ENCODE measurements around the gene EIF4ENIF1.
"Not testable (repeated sequence)": the region's sequence is repeated elsewhere in the genome, so short reads cannot be mapped to it uniquely, and the experiment has no call there.

Gene EIF4ENIF1

DNA sequence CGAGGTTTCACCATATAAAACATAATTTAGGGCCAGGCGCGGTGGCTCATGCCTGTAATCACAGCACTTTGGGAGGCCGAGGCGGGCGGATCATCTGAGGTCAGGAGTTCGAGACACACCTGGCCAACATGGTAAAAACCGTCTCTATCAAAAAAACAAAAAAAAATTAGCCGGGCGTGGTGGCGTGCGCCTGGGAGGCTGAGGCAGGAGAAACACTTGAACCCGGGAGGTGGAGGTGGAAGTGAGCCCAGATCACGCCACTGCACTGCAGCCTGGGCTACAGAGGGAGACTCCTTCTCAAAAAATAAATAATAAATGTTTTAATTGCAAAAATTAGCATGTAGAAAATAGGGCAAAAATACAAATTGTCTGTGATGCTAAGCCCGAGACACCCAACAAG, 5.7 kb upstream of the EIF4ENIF1 start:
- DNase-seq (ENCODE audit: low read depth in 2 of 2) = no peak

DNA sequence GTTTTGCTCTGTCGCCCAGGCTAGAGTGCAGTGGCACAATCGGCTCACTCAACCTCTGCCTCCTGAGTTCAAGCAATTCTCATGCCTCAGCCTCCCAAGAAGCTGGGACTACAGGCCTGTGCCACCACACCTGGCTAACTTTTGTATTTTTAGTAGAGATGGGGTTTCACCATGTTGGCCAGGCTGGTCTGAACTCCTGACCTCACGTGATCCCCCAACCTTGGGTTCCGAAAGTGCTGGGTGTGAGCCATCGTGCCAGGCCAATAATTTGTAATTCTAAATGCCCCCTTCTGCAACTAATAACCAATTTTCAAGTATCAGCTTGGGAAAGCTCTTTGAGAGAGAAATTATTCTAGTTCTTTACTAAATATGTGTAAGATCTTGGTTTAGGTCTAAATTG, 3.7 kb upstream of the EIF4ENIF1 start:
- not testable (repeated sequence) for DNase-seq (ENCODE audit: low read depth in 2 of 2)

DNA sequence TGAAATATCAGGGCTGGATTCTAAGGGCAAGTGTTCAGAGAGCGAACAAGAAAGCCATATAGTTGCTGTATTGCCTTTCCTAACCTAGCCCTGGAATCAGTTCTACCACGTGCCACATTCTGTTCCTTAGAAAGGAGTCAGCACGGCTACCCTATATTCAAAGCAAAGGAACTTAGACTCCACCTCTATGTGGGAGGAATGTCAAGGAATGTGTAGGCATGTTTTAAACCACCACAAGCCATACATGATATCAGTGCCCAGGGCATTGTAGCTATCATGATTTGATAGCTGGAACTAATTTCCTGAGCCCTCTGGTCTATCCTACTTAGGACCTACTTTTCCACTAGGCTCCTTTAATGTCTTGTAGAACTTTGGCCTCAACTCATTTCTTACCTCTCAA, 2.5 kb upstream of the EIF4ENIF1 start:
- no peak for DNase-seq (ENCODE audit: low read depth in 2 of 2)

DNA sequence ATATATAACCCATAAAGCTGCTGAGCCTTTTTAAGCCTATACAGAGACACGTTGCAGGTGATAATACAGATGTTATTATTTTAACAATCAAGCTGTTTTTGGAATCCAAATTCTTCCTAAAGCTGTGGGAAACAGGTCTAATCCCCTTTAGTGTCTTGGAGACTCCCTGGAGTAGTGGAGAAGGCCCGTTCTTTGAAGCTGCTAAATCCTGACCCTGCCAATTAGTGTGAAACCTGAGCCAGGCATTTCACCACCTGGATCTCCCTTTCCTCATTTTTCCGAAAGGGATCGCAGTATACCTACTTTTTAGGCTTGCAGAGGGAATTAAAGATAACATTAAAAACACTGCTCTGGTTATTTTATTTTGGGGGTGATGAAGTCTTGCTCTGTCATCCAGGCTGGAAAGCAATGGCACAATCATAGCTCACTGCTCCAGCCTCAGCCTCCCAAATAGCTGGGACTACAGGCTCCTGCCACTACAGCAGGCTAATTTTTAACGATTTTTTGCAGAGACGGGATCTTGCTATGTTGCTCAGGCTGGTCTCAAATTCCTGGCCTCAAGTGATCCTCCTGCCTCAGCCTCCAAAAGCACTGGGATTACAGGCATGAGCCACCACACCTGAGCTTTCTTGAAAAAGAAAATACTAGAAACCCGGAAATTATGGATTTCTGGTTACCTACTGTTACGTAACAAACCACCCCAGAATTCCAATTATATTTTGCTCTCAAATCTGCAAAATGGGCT, 1.7 kb upstream of the EIF4ENIF1 start:
- no peak for DNase-seq (ENCODE audit: low read depth in 2 of 2)

DNA sequence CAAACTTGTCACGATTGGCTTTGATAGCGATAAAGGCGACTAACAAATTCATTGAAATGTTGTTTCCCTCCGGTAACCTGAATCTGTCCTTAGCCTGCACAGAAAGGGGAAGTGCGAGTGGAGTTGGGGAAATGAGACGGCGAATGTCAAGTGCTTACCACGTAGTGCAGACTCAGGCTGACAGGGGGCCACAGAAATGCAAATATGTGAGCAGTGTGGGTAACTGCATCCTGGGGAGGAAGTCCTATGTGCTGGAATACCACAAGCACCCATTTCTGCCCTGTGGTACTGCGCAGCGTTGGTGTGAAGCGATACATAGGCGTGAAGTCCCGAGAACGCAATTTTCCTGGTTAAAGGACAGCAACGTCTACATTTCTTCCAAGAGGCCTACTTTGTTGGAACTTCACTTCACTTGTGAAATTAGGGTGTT, 869 bp upstream of the EIF4ENIF1 start:
- peak in 1 of 2 experiments; percentile 23 for DNase-seq (ENCODE audit: low read depth in 2 of 2)

DNA sequence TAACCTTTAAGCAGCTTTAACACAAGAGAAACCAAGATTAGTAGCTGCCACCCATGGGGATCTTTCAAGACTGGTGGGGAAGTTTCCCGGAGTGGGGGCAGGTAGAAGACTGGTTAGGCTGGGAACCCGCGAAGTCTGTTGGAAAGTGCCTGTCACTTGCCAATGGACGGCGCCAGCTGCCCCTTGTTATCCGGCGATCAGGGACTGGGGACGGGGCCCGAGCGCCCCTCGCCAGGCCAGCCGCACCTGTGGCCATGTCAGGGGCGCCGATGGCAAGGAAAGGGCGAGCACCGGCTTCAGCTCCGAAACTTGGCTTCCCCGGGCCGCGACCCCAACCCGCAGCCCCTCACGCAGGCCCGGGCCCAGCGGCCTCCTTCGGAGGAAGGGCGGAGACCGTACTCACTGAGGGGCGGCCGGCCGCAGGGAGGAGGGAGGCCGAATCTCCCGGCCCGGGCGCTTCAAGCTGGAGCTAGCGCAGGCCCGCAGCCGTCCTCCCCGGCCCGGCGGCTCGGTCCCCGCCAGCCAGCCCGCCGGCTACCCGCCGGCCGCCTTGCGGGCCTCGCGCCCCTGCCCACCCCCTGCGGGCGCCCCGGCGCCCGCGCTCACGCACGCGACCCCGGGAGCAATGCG, 539 bp downstream of the EIF4ENIF1 start:
- DNase-seq (ENCODE audit: low read depth in 2 of 2) = no peak

DNA sequence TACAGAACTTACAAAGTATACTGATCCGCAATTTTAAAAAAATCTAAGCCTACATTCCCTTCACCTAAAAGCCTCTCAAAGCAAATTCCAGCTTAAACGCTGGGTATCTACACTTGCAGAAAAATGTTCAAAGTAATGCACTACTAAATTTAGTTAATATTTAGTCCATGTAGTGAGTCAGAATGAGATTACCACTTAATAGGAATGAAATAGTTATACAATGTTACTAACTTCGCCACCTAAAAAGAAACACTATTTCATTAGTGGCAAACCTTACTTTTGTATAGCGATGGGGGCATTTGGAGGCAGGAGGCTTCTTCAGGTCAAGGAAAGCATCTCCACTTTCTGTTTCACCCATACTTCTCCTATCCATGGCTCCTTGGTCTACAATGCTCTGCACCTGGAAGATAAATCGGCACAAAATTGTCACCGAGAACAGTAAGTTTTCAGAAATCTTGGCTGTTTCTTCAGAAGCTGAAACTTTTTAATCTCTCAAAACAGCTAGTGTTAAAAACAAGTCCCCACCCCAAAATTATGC, 1.2 kb downstream of the EIF4ENIF1 start:
- DNase-seq (ENCODE audit: low read depth in 2 of 2) = no peak

DNA sequence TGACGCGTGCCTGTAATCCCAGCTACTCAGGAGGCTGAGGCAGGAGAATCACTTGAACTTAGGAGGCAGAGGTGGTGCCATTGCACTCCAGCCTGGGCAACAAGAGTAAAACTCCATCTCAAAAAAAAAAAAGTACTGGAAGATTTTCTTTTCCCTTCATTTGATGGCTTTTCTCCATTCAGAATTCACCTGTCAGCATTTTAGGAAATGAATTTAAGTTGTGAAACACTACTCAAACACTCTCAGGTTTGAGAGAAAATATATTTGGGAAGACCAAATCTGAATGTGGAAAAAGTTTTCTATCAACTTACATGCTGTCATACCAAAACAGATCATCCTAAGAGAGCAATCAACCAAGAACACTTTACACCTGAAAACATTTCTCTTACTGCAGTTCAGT, 2.7 kb downstream of the EIF4ENIF1 start:
- DNase-seq (ENCODE audit: low read depth in 2 of 2) = no peak

DNA sequence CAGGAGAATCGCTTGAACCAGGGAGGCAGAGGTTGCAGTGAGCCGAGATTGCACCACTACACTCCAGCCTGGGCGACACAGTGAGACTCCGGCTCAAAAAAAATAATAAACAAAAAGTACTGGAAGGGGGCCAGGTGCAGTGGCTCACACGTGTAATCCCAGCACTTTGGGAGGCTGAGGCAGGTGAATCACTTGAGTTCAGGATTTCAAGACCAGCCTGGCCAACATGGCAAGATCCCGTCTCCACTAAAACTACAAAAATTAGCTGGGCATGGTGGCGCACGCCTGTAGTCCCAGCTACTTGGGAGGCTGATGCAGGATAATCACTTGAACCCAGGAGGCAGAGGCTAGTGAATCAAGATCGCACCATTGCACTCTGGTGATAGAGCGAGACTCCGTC, 3.3 kb downstream of the EIF4ENIF1 start:
- not testable (repeated sequence) for DNase-seq (ENCODE audit: low read depth in 2 of 2)

DNA sequence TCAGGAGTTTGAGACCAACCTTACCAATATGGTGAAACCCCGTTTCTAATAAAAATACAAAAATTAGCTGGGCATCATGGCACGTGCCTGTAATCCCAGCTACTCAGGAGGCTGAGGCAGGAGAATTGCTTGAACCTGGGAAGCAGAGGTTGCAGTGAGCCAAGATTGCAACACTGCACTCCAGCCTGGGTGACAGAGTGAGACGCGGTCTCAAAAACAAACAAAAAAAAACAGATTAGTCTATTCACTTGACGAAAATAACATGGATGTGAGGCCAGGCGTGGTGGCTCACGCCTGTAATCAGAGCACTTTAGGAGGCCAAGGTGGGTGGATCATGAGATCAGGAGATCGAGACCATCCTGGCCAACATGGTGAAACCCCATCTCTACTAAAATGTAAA, 7.2 kb downstream of the EIF4ENIF1 start:
- DNase-seq (ENCODE audit: low read depth in 2 of 2) = not testable (repeated sequence)

DNA sequence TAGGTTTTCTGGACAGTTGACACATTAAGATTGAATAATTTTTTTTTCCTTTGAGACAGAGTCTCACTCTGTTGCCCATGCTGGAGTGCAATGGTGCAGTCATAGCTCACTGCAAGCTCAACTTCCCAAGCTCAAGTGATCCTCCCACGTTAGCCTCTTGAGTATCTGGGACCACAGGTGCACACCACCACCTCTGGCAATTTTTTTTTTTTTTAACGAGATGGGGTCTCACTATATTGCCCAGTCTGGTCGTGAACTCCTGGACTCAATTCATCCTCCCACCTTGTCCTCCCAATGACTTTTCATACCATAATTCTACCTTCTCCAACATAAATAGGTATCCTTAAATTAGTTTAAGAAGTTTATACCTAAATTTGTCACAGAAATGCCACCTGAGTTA, 8.5 kb downstream of the EIF4ENIF1 start:
- no peak for DNase-seq (ENCODE audit: low read depth in 2 of 2)

DNA sequence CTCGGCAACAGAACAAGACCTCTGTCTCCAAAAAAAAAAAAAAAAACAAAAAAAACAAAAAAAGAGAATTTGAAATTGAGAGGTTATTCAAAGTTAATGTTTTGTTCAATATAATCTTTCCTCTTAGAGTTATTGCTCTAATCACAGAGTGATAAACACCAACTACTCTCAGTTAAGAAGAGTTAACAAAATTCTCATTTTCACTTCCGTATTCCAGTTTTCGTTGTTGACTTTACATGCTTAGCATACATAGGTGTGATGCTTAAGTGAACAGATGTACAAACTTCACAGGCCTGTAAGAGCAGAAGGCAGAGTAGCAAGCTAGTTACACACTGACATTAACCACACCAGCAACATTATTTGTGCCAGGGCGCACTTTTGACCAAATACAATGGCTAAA, 12.3 kb downstream of the EIF4ENIF1 start:
- no peak for DNase-seq (ENCODE audit: low read depth in 2 of 2)

DNA sequence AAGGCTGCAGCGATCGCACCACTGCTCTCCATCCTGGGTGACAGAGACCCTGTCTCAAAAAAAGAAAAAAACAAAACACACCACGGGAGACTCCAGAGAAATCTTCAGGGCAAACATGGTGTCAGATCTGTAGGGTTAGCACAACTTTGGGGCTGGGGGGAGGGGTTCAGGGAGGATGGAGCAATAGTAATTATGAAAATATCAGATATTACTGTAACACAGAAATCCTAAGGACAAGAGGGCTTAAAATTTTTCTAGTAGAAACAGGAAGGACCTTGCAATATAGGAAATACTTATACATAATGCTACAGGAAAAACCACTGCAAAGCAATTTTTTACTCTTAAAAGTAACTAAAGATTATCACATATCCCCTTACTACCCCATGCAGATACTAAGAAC, 13.8 kb downstream of the EIF4ENIF1 start:
- DNase-seq (ENCODE audit: low read depth in 2 of 2) = no peak

DNA sequence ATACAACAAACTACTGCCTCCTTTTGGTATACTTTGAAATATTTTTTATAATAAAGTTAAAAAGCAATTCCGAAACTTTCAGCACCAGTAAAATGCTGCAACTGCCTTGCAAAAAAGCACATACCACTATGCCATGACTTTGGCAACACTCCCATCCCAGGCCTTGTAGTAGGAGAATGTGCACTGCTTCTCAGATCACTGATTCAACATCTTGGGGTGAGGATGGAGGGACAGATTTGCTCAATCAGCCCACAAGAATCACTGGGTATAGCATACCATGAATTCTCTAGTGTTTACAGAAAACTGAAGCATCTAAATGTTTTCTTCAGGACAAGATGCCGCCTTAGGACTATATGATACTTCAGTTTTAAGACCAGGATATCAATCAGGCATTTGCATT, 14.9 kb downstream of the EIF4ENIF1 start:
- DNase-seq (ENCODE audit: low read depth in 2 of 2) = peak; percentile 56 to 65

DNA sequence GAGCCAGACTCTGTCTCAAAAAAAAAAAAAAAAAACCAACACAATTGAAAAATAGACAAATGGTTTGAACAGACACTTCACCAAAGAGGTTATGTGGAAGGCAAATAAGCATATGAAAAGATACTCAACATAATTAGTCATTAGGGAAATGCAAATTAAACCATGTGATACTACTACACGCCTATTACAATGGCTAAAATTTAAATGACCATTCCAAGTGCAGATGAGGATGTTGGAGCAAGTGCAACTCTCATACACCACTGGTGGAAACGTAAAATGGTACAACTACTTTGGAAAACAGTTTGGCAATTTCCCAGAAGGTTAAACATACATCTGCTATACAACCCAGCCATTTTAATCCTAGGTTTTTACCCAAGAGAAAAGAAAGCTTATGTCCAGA, 24.3 kb downstream of the EIF4ENIF1 start:
- no peak for DNase-seq (ENCODE audit: low read depth in 2 of 2)

DNA sequence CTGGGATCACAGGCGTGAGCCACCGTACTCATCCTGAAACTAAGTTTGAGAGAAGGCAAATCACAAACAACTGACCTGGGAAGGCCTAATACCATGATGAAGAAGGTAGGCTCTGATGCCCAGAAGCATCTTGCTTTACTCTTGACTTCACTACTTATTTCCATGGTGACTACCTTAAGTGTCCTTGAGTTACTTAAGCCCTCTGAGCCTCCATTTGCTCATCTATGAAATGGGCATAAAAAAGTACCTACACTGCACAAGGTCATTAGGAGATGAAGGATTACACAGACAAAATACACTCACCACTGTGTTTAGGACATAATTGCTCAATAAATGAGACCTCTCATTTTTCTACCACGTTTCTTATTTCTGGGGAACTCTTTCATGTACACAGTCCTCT, 27.9 kb downstream of the EIF4ENIF1 start:
- DNase-seq (ENCODE audit: low read depth in 2 of 2) = no peak

DNA sequence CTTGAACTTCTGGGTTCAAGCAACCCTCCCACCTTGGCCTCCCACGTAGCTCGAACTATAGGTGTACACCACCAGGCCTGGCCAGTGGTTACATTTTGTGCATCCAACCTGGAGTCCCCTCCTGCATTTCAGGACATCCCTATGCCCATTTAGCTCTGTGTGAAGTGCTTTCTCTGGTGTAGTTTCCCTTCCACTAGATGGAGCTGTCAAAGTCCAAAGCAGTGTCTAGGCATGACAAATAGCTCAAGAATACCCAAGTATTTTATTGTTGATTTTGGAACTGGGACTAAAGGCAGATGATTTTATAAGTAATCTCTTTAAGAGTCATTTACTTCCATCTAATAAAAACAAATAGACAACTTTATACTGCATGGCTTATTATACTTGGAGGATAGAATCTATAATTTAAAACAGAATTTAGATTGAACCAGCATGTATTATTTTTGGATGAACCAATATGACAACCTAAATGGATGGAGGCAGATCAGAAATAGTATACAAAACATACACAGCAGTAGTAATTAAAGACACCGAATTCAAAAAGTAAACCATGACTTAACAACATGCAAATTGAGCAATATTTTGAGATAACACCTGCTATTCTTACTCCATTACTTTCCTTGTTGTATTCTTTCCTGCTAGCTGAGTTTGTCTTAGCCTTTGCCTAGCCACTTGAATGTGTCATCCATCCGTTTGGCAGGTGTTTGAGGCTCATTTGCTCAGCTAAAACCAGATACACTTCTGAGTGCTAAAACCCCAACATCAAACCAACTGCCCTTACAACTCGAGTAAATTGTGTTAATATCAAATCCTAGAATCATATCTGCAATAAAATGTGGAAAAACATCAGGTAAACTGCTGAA, 37.7 kb downstream of the EIF4ENIF1 start:
- DNase-seq (ENCODE audit: low read depth in 2 of 2) = peak; percentile 3 to 10

DNA sequence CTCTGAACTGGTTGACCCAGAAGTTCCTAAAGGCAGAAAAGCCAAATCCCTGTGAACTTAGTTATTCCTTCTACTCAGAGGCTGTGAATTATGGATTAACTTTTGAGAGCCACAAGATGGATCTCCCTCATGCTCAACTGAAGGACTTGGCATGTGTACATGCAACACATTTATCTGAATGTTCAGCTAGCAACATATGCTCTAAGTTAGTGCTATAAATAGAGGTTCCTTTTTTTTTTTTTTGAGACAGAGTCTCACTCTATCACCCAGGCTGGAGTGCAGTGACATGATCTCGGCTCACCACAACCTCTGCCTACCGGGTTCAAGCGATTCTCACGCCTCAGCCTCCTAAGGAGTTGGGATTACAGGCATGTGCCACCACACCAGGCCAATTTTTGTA, 40.1 kb downstream of the EIF4ENIF1 start:
- DNase-seq (ENCODE audit: low read depth in 2 of 2) = no peak

DNA sequence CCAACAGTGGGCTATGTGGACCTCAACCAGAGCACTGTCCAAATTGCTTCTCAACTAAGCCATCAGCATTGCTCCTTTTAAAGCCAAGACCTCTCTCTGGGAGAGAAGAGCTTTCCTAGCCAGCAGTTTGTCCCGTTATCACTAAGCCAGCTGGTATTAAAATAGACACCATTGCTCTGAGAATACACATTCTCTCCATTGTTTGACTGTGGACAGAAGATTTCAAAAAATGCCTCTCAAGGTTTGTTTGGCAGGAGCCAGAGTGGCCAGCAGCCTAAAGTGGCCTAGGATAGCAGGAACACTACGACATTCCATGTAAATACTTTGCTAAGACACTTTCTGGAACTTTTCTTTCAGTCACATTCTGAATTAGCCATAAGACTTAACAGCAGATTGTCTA, 41.3 kb downstream of the EIF4ENIF1 start:
- no peak for DNase-seq (ENCODE audit: low read depth in 2 of 2)

DNA sequence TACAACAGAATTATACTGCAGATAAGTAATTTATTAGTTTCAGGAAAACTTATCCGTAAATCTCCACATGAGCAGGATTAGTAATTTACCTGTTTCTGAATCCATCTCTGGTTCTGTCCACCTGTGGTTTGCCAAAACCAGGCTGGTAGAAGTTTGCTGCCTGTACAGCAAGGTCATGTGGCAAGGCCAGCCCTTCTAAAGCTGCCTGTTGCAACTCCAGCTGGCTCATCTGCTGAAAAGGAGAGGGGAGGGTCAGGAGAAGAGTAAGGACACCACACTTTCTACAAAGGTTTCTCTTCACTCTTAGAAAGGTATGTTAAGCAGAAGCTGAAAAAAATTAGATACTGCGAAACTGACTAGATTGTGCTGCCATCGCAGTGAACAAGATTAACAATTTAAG, 42.3 kb downstream of the EIF4ENIF1 start:
- DNase-seq (ENCODE audit: low read depth in 2 of 2) = no peak

DNA sequence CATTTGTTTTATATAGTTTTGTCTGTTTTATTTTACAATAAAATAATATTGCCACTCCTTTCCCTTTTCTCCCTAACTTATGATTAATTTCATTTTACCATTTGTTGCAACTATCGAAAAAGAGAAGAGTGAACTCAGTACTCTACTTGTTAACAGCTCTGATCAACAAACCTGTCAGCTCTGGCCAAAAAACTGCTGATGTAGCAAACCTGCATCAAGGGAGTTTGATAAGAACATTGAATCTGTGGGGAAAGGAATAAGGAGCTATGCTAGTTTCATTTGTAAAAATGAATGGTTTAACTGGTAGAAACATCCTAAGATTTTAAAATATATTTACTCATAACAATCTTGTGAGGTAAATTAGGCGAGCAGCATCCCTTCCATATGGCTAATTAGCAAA, 42.9 kb downstream of the EIF4ENIF1 start:
- DNase-seq (ENCODE audit: low read depth in 2 of 2) = no peak

DNA sequence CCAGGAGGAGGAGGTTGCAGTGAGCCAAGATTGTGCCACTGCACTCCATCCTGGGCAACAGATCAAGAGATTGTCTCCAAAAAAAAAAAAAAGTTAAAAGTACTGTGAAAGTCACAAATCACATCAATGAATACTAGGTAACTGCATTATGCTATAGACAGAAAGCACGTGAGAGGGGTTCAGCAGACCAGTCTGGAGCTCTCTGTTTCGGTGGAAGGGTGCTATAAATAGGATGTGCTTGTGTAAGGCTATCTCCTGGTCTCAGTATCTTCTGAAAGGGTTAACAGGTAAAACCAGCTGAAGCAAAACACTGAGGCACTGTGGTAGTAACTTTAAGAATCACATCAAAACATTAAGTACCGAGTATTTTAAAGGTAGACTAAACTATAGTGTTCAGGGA, 43.4 kb downstream of the EIF4ENIF1 start:
- DNase-seq (ENCODE audit: low read depth in 2 of 2) = no peak
